Activated CD8-positive, alpha-beta memory T cell treated with anti-CD3 and anti-CD28 coated beads, Interleukin-2, amount 50 U/mL, for 1 hour (primary cell): Measurements from ENCODE around the gene R3HDM4.

Source experiments
- DNase-seq: peaks from one replicate; pipeline ENCODE4 v3.0.0-alpha.2; 2020; ENCODE audit errors: extremely low read depth

The R3HDM4 gene

GRCh38 chr19:947090-947706 is 34.2 kb upstream of the R3HDM4 start:
- no peak for DNase-seq

GRCh38 chr19:945401-946252 is 32.6 kb upstream of the R3HDM4 start:
- DNase-seq: no peak

GRCh38 chr19:944663-945241 is 31.7 kb upstream of the R3HDM4 start:
- DNase-seq: no peak

- no peak for DNase-seq
Measured at GRCh38 chr19:944171-944567, 31.1 kb upstream of the R3HDM4 start.

- DNase-seq: no peak
Measured at GRCh38 chr19:943551-944170, 30.6 kb upstream of the R3HDM4 start.

GRCh38 chr19:942133-942645 is 29.2 kb upstream of the R3HDM4 start:
- no peak for DNase-seq

- DNase-seq: no peak
Measured at GRCh38 chr19:941292-942132, 28.5 kb upstream of the R3HDM4 start.

GRCh38 chr19:940591-941291 is 27.7 kb upstream of the R3HDM4 start:
- DNase-seq: peak; percentile 48

GRCh38 chr19:939922-940321 is 26.9 kb upstream of the R3HDM4 start:
- no peak for DNase-seq

GRCh38 chr19:939439-939838 is 26.4 kb upstream of the R3HDM4 start:
- no peak for DNase-seq

- no peak for DNase-seq
Measured at GRCh38 chr19:938233-938923, 25.4 kb upstream of the R3HDM4 start.

- no peak for DNase-seq
Measured at GRCh38 chr19:937259-937694, 24.3 kb upstream of the R3HDM4 start.

- DNase-seq: no peak
Measured at GRCh38 chr19:936175-936546, 23.1 kb upstream of the R3HDM4 start.

- no peak for DNase-seq
Measured at GRCh38 chr19:934865-935479, 22.0 kb upstream of the R3HDM4 start.

GRCh38 chr19:934197-934840 is 21.3 kb upstream of the R3HDM4 start:
- no peak for DNase-seq

GRCh38 chr19:933553-933882 is 20.5 kb upstream of the R3HDM4 start:
- no peak for DNase-seq

- DNase-seq: no peak
Measured at GRCh38 chr19:932648-933552, 19.9 kb upstream of the R3HDM4 start.
